Endometrium (tissue), 2 donors: ENCODE results near the gene MMP20.

Experiments used
- FAIRE-seq: peaks from 2 replicates; lab custom pipeline; 2012; peaks lifted over from hg19 to GRCh38; lab: Jason Lieb, UNC
- donor health status: control.
- donor health status: control.

The MMP20 gene

DNA sequence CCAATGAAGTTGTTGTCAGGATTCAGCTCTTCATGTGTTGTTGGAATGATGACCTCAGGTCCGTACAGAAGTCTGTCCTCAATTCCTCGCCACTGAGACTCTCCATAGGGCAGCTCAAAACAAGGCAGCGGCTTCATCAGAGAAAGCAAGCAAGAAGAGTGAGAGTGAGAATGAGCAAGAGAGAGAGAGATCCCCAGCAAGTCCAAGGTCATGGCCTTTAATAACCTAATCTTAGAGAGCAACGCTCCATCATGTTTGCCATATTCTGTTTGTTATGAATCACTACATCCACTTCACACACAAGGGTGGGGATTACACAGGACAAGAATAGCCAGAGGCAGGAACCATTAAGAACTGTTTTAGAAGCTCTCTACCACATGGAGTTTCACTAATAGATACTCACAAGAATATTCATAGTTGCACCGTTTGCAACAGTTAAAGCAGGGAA is 71.3 kb downstream of the MMP20 start:
- no peak for FAIRE-seq

GRCh38 chr11:102552447-102553194 is 72.5 kb downstream of the MMP20 start:
- no peak for FAIRE-seq

- no peak for FAIRE-seq
Measured at GRCh38 chr11:102552020-102552419, 73.1 kb downstream of the MMP20 start.

- no peak for FAIRE-seq
Measured at GRCh38 chr11:102551169-102551781, 73.9 kb downstream of the MMP20 start.

DNA sequence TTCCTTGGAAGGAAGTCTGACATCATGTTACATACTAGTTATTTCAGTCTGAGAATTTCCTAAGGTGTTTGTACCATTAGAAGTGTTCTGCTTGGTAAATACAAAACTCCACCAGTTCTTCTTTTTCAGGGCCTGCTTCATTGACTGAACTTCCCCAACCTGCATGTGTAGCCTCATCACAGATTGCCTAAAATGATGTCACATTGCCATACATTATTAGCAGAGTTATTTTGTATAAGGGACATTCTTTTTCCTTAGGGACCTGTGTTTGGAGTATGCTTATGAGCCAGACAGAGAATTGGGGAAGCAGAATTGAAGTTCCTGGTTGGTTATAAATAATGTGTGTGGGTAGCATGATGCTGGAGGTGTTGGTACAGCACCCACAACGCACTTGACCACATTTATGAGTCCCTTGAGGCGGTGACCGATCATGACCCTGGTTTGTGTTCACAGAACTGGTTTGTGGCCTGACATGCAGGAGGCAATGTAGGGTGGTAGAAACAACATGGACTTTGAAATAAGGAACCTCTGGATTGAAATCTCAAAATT is 78.1 kb downstream of the MMP20 start:
- no peak for FAIRE-seq

DNA sequence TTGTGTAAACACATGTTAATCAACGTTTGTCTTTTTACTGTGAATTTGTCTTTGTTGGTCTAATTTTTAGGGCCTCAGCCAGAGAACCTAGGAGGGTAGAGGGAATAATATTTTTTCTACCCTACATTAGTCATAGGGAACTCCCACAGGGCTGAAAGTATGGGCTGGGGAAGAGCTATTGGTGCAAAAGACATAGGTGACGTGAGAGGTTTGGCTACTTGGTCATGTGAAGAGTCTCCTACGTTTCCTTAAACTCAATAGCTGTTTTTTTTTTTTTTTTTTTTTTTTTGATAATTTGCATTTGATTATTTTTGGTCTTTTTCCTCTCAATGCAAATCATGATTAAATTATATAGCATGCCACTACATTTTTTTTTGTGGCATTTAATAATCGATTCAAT is 78.7 kb downstream of the MMP20 start:
- FAIRE-seq, result no peak

DNA sequence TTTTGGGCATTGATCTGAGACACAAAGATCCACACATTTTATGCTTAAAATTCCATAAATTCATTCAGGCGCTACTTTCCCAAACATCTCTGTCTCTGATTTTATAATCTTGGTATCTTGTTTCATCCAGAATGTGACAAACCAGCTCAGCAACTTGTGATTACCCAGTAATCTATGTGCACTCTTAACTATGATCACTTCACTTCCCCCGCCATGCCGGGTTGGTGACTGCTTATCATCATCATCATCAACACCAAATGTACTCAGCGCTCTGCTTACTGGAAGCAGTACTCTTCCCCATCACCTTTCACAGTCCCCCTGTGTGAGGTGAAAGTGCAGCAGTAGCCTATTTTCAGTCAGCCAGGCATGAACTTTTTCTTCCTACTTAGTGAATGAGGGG is 79.4 kb downstream of the MMP20 start:
- no peak for FAIRE-seq

DNA sequence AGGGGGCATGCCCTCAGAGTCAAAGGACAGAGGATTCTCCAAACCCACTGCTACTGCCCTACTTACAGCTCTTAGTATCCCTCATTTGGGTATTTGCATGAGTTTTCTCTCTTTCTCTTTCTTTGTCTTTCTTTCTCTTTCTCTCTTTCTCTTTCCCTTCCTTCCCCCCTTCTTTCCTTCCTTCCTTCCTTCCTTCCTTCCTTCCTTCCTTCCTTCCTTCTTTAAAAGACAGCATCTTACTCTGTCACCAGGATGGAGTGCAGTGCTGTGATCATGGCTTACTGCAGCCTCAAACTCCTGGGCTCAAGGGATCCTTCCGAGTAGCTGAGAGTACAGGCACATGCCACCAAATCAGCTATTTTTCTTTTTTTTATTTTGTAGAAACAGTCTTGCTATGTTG is 80.5 kb downstream of the MMP20 start:
- FAIRE-seq, result no peak

DNA sequence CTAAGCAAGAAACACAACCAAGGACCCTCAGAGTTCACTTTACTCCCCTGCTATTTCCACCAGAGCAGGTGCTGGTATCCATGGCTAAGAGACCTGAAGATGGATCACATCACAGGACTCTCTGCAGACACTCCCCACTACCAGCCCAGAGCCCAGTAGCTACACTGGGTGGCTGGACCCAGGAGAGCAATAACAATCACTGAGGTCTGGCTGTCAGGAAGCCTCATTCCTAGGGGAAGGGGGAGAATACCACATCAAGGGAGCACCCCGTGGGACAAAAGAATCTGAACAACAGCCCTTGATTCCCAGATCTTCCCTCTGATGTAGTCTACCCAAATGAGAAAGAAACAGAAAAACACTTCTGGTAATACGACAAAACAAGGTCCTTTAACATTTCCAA is 85.6 kb downstream of the MMP20 start:
- FAIRE-seq, result no peak

GRCh38 chr11:102538932-102539331 is 86.2 kb downstream of the MMP20 start:
- no peak for FAIRE-seq

DNA sequence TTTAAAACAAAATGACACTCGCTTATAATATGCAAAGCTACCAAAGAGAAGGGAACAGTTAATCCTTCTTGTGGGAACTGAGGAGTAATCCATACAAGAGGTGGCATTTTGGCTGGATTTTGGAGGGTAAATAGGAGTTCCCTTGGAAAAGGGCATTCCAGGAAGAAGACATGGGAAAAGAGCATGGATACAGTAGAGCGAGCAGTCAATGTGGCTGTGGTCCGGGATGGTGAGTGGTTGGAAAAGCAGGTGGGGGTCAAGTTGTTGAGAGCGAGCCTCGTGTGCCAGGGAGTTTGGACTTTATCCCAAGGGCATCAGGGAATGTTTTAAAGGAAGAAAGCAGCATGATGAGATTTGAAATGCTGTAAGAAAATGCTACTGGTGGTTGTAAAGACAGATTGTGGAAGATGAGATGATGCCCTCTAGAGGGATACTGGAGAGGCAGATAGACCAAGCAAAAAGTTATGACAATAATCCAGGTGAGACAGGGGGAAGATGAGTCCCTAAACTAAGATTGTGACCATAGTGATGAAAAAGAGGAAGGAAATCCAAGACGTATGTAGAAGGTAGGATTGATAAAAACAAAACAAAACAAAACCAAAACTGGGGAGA is 90.8 kb downstream of the MMP20 start:
- FAIRE-seq, result no peak

DNA sequence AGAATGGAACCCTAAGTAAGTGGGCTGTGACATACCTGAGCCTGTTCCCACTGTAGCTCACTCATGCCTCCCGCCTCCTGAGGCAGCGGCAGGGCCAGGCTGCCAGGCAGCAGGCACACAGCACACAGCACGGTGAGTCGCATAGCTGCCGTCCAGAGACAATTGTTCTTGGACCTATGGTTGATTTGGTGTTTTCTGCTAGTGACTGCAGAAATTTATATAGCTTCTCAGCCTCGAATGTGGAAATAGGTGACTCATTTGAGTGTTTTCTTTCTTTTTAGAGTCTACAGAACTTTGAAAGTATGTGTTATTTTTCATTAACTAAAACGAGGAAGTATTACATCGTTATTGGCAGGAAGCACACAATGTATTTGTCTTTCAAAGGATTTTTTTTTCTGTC is 94.6 kb downstream of the MMP20 start, which contains the start of gene MMP7:
Gene MMP7 (minus strand): TSS at position 190 of the 400 bp plus-strand sequence. CDS start 47 bp downstream, at position 143.
- no peak for FAIRE-seq

GRCh38 chr11:102528618-102529017 is 96.5 kb downstream of the MMP20 start:
- FAIRE-seq, result no peak

GRCh38 chr11:102527684-102528083 is 97.4 kb downstream of the MMP20 start:
- FAIRE-seq, result no peak

DNA sequence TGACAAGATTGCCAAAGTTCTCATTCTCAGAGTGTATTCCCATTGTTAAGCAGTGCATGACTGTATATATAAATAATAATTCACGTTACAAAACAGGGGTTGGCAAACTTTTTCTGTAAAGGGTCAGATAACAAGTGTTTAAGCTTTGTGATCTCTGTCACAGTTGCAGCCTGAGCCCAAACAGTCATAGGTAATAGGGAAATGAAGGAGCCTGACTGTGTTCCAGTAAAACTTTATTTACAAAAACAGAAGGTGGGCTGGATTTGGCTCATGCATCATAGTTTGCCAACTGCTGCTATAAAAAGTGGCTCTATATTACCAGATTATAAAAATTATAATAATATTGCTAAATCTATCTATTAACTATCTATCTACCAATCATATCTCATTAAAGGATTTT is 98.1 kb downstream of the MMP20 start:
- no peak for FAIRE-seq
